ENCODE measurements around the gene TBC1D22A. TPM values are rescaled to one million over a fixed set of nuclear protein-coding genes. Genes with fewer than 3 reads are reported as not detected.

TBC1D22A gene
- total and polyA plus RNA-seq, 9 of the 15 experiments (the other 6 are each of a cell fraction or from before 2014, with no cell fraction given) = 0.20 to 11.5 (median 5.2) TPM

GRCh38 chr22:46906326-46907045 is 144.0 kb downstream of the TBC1D22A start:
- Histone ChIP-seq H3K36me3 (ENCODE audit: control insufficient read depth, insufficient read depth, low read length) (0 out of 3 replicates have a peak, but pooled peaks cover 4% of the 10 kb centered on the region), H3K27me3 (ENCODE audit: control insufficient read depth in 2 of 2, insufficient read depth in 2 of 2, low read length in 2 of 2) (no peaks in the 10 kb centered on the region), H3K9me3 (replicated peaks; ENCODE audit: control insufficient read depth, insufficient read depth, low read depth, low read length) (no peaks in the 10 kb centered on the region), H2AFZ (ENCODE audit: low read depth, low read length) (no peak overlapping the region), H3K9ac (ENCODE audit: insufficient read depth in 1 of 2, low read depth in 2 of 2, low read length in 2 of 2) (no peak overlapping the region), H3K9me1 (ENCODE audit: control insufficient read depth, insufficient read depth, low read length) (no peaks in the 10 kb centered on the region), H3K4me1 (replicated peaks in 1 of 2; ENCODE audit: control insufficient read depth in 2 of 2, insufficient read depth in 2 of 2, low read length in 2 of 2) (peaks cover 0 to 4% of the 10 kb centered on the region in 2 experiments; a peak in 2 of 5 replicates), H3K4me2 (ENCODE audit: insufficient read depth, low read length) (no peak overlapping the region), H3K79me2 (ENCODE audit: control insufficient read depth, insufficient read depth, low read length) (no peaks in the 10 kb centered on the region), H3K27ac (ENCODE audit: extremely low read depth, low read depth, low read length) (no peak overlapping the region), H4K20me1 (replicated peaks; ENCODE audit: control insufficient read depth, insufficient read depth, low read length) (0 out of 2 replicates have a peak, but pooled peaks cover 3% of the 10 kb centered on the region), H3K4me3 (no peak overlapping the region)
- in situ Hi-C loops (cut with MboI) (no loop called here), intact Hi-C loops (cut with micrococcal nuclease) (no loop called here)
- no TSS peak for BruUV-seq (replicated peaks)
- no peak for ATAC-seq
- TF ChIP-seq, protein P1, sequence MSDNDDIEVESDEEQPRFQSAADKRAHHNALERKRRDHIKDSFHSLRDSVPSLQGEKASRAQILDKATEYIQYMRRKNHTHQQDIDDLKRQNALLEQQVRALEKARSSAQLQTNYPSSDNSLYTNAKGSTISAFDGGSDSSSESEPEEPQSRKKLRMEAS (CRISPR knock-in tag; IDR thresholded peaks at IDR 0.05) = no peak
- no peak for TF ChIP-seq ZNF175 (CRISPR knock-in tag; IDR thresholded peaks at IDR 0.05; ENCODE audit: low read depth)
- peak in 1 of 2 experiments; percentile 48; a peak in 1 of 4 replicates for TF ChIP-seq KDM1A (IDR thresholded peaks at IDR 0.05)
- CTCF ChIA-PET (ENCODE audit: low intra/inter-chr PET ratio) = no interaction called here
- 76% methylated on average over 18 of the region's 18 CpGs for WGBS (ENCODE audit: insufficient coverage, low coverage, missing lambda C conversion rate)
- POLR2A ChIA-PET = interaction anchor here (1.5 kb wide), 1 partner anchor 28 kb away, joined by 4 read pairs; no protein-coding TSS in a partner anchor
- no peak for DNase-seq (ENCODE audit: extremely low read depth in 1 of 4, low spot score in 3 of 4)
- FAIRE-seq = no peak

Data from K562 (cell line).